Stimulated activated CD4-positive, alpha-beta T cell treated with anti-CD3 and anti-CD28 coated beads, Interleukin-12 subunit alpha, Interleukin-12 subunit beta, amount 100 ng/mL, for 48 hours (primary cell): ENCODE measurements around the gene ASS1.

ENCODE experiments used
- DNase-seq, 3 donors: peaks; one replicate each; pipeline ENCODE4 v3.0.0-alpha.2; 2020; ENCODE audit warnings: low read depth in 2 of 3, low spot score in 1 of 3

Gene ASS1

GRCh38 chr9:130470950-130471349 is 26.2 kb downstream of the ASS1 start:
- DNase-seq, result no peak

DNA sequence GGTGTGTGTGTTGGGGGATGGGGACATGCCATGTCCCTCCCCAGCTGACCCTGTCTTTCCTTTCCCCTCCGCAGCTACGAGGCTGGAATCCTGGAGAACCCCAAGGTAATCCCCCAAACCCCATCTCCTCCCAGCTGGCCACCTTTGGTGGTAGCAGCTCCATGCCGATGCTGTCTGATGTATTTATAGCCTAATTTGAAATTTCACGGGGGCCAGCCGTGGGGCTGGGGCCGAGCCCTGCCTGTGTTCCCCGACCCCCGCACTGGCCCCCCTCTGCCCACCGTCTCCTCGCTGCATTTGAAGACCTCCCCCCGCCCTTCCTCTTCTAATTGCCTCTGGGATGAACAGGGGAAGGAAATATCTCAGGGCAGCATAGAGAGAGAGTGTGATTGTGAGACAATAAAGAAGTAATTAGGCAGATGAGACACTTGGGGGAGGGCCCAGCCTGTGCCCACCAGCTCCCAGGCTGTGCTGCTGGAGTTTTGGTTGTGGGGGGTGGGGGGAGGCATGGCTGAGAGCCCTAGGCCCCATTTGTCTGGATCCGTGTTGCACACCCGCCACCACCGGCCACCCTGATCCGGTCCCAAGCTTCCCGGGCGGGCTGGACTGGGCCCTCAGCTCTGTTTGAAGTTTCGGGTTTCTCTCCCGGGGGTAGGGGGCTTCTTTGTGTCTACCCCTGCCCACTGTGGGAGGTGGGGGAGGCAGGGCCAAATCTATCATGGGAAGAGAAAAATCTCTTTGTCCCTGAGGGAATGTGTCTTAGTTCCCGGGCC is 26.8 kb downstream of the ASS1 start:
- DNase-seq, result no peak

DNA sequence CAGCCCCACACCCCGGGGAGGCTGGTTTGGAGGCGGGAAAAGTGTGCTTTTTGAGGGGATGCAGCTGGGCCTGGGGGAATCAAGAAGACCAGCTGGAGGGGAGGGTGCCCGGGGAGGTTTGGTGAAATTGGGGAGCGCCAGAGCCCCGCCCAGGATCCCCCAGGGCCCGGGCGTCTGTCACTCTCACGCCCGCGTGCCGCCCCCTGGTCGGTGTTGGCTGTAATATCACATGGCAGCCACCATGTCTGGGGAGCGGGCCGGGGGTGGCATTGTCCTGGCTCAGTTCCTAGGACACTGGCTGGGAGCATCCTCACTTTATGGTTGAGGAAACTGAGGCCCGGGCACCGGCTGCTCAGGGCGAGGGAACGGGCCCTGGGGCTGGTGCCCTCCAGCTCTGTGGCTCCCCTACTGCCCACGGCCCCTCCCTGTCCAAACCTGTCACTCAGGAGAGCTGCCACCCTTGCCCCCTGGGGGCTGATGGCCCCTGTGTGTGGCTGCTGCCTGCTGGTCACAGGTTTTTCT is 27.5 kb downstream of the ASS1 start:
- DNase-seq, result no peak

GRCh38 chr9:130473009-130473408 is 28.2 kb downstream of the ASS1 start:
- no peak for DNase-seq

DNA sequence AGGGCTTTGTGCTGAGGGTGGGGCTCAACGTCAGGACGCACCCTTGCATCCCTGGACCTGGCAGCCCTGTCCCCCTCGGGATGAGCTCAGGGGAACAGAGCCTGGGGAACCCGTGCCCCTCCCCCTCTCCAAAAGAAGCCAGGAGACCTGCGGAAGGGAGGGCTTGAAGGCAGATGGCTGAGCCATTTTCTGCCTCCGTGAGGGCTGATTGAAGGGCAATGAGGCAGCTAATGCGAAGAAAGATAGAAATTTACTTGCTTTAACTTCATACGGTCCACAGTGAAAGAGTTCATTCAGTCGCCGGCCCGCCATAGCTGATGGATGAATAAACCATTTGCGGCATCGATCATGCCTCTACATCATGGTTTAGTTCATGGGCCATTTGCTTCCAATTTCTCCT is 28.8 kb downstream of the ASS1 start:
- no peak for DNase-seq

DNA sequence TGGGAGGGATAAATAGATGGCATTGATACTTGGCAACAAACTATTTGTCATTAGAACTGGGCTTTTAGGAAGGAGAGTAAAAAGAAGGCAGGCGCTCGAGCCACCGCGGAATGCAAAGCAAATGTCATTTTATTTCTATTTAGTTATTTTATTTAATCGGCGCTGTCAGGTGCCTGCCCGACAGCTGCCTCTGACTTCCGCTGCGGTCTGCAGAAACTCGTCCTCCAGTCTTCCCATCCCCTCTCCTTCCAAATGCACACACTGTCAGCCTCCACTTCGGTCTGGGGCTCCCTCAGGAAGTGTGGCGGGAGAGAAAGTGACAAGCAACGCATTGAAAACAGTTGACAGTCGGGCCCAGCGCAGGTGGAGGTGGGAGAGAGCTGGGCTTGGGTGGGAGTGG is 29.3 kb downstream of the ASS1 start:
- no peak for DNase-seq

DNA sequence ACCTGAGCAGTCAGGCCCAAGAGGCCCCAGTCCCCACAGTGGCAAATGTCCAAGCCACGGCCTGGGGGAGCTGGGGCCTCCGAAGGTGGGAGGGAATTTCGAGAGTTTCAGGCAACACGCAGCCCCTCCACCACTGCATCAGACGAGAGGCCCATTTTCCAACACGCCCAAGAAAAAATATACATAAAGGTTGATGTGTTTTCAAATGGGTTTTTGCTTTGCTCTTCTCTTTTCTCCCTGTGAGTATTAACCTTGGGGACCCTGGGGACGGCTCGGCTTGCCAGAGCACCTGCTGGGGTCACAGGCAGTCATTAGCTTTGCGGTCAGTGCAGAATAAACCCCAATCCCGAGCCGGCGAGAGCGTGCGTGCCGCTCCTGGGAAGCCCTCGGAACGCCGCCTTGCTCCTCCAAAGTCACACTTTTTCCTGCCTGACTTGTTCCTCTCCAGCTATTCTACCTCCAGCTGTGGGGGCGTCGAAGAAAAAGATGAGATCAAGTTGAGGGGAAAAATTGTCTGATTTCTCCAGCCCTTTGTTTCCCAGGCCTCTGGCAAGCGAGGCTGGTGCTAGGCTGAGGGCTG is 31.5 kb downstream of the ASS1 start:
- no peak for DNase-seq

GRCh38 chr9:130477564-130477963 is 32.8 kb downstream of the ASS1 start:
- no peak for DNase-seq

DNA sequence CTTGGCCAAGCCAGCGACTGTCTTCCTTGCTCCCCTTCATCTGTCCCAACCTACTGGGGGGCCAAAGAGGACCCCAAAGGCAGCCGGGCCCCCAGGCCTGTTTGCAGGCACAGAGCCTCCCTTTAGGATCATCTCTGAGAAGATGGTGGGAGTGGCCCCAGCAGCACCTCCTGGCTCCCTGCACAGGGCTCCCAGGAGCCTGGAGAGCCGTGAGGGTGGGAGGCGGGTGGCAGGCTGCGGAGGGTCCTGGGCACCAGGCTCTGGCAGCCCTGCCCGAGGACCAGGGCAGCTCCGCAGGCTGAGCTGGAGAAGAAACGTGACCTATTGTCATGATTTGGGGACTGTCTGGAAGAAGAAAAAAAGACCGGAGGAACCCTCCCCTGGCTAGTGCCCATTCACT is 33.4 kb downstream of the ASS1 start:
- no peak for DNase-seq

- no peak for DNase-seq
These were observed 34.2 kb downstream of the ASS1 start for GRCh38 chr9:130478736-130479575.

DNA sequence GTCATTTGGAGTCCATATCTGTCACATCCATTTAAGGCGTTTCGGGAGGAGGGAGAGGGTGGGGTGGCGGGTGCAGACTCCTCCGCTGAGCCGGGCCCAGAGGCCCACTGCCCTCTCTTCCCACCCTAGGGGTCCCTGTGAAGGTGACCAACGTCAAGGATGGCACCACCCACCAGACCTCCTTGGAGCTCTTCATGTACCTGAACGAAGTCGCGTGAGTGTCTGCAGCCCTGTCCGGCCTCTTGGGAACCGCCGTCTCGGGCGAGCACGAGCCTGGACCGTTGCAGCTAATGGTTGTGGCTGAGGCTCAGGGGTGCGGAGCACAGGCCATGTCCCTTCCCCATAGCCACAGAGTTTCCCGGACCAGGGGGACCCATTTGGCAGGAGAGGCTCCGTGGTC is 34.8 kb downstream of the ASS1 start:
- DNase-seq, result no peak

GRCh38 chr9:130480673-130481072 is 35.9 kb downstream of the ASS1 start:
- no peak for DNase-seq

- no peak for DNase-seq
These were observed 37.7 kb downstream of the ASS1 start for GRCh38 chr9:130482463-130482862.

GRCh38 chr9:130483371-130483971 is 38.7 kb downstream of the ASS1 start:
- no peak for DNase-seq

DNA sequence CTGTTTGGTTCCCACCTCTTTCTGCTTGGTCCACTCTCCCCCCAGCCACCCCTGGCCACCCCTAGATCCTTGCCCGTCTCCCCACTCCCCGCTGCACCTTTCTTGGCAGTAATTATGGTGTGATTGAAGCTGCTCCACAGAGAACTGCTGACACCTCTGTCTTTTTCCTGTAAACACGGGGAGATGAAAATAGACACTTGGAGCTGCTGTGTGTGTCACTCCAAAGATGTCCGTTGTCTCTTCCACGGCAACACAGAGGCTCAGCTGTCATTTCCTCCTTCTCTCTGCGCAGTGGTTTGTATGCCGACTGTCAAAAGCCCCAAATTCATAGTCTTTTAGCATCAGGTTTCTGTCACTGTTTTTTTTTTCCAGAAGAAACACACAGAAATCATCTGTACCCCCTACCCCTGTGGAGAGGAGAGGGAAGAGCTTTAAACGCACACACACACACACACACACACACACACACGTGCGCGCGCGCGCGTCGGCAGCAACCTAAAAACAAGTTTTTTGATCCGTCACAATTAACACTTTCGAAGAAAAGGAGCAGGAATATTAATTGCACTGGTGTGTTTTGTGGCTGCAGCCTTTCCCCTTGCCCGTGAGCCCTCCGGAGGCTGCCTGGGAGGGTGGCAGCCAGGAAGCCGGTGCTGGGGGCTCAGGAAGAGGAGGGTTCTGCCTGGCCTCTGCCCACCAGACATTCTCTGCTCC is 39.8 kb downstream of the ASS1 start:
- DNase-seq, result no peak

DNA sequence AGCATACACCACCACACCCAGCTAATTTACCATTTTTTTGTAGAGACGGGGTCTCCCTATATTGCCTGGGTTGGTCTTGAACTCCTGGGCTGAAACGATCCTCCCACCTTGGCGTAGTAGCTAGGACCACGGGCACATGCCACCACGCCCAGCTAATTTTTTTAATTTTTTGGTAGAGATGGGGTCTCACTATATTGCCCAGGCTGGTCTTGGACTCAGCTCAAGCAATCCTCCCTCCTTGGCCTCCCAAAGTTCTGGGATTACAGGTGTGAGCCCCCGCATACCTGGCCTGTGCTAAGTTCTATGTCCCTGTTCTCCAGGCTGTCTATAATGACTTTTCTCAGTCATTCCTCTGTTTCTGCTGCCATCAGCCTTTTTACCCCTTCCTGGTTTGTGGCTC is 41.3 kb downstream of the ASS1 start:
- DNase-seq, result no peak

GRCh38 chr9:130487500-130487899 is 42.7 kb downstream of the ASS1 start:
- DNase-seq, result no peak

- no peak for DNase-seq
These were observed 44.0 kb downstream of the ASS1 start for GRCh38 chr9:130488621-130489330.

GRCh38 chr9:130490981-130491380 is 46.2 kb downstream of the ASS1 start:
- DNase-seq, result no peak

DNA sequence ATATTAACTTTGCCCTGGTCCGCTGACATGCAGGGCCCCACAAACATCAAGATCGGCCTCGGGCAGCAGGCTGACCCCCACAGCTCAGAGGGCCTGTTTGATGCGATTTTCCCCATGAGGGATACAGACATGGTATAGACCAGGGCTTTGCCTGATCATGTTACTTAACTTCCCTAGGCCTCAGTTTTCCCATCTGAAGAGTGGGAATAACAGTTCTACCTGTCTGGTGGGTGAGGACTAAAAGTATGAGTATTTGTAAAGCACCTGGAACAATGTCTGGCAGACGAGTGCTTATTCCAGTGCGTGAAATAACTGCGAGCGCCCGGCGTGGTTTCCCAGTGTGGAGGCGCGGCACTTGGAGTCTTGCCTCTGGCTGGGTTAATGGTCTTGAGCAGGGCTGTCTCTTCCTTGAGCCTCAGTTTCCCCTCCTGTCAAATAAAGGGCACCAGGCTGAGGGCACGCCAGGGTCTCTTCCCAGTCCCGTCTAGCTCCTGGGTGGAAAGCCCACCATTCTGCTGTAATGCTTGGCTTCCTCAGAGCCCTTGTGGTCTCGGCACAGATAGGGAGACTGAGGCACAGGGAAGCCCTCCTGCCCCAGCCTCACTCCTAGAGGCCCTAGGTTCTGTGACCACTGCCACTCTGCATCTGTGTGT is 47.2 kb downstream of the ASS1 start:
- no peak for DNase-seq
